CD14-positive monocyte (primary cell): Measurements from ENCODE around the gene ADRA2C. TPM values are rescaled to one million over a fixed set of nuclear protein-coding genes. Genes with fewer than 3 reads are reported as not detected.

ENCODE experiments used
- DNase-seq, 3 donors: peaks; one replicate each; pipeline ENCODE4 v3.0.0-alpha.2; 2011 to 2022
- H2AFZ ChIP-seq: 2 replicates; pipeline ENCODE4 v1.6.0; 2012; ENCODE audit warnings: mild to moderate bottlenecking, low read depth, low read length, inconsistent platforms; ENCODE audit not compliant: insufficient read depth, poor library complexity, severe bottlenecking
- H3K27ac ChIP-seq, 2 donors: 1 replicate in 1 of 2; 2 replicates in 1 of 2; pipeline ENCODE4 v1.5.1; 2012 to 2013; ENCODE audit warnings: low read length in 2 of 2, control low read depth in 1 of 2, inconsistent platforms in 1 of 2, low read depth in 1 of 2, mild to moderate bottlenecking in 1 of 2
- H3K27me3 ChIP-seq, 2 donors: one replicate each; pipeline versions ENCODE4 v1.6.0 to v1.6.1; 2011 to 2013; ENCODE audit warnings: low read length in 2 of 2; ENCODE audit not compliant: control insufficient read depth in 2 of 2, insufficient read depth in 2 of 2
- H3K36me3 ChIP-seq, 2 donors: replicated peaks in 1 of 2; 1 replicate in 1 of 2; 2 replicates in 1 of 2; pipeline versions ENCODE4 v1.5.1 to v1.6.1; 2012 to 2013; ENCODE audit warnings: low read length in 2 of 2, control low read depth in 1 of 2, inconsistent platforms in 1 of 2, mild to moderate bottlenecking in 1 of 2; ENCODE audit not compliant: insufficient read depth in 2 of 2, control insufficient read depth in 1 of 2
- H3K4me1 ChIP-seq, 2 donors: 1 replicate in 1 of 2; 2 replicates in 1 of 2; pipeline versions ENCODE4 v1.5.1 to v1.6.1; 2012 to 2013; ENCODE audit warnings: low read length in 2 of 2, control low read depth in 1 of 2, inconsistent platforms in 1 of 2, mild to moderate bottlenecking in 1 of 2, moderate library complexity in 1 of 2; ENCODE audit not compliant: insufficient read depth in 2 of 2, control insufficient read depth in 1 of 2
- H3K4me2 ChIP-seq: replicated peaks from 2 replicates; pipeline ENCODE3; 2012; ENCODE audit warnings: low read length, moderate library complexity, mild to moderate bottlenecking; ENCODE audit not compliant: poor library complexity, severe bottlenecking; ENCODE audit errors: extremely low read depth
- H3K4me3 ChIP-seq, 3 experiments: fragments of 200-600 bp in 1 of 3; sonication (generic) in 1 of 3; replicated peaks in 1 of 3; 1 replicate in 2 of 3; 2 replicates in 1 of 3; pipeline ENCODE4 v1.5.1; 2011 to 2013; ENCODE audit warnings: low read length in 3 of 3, mild to moderate bottlenecking in 3 of 3, control low read depth in 2 of 3, low read depth in 2 of 3, inconsistent platforms in 1 of 3, moderate library complexity in 1 of 3
- H3K79me2 ChIP-seq: 2 replicates; pipeline ENCODE4 v1.6.0; 2012; ENCODE audit warnings: mild to moderate bottlenecking, control low read depth, inconsistent platforms, low read length, moderate library complexity; ENCODE audit not compliant: insufficient read depth
- H3K9ac ChIP-seq: 2 replicates; pipeline ENCODE4 v1.6.0; 2017; ENCODE audit warnings: low read length, mild to moderate bottlenecking; ENCODE audit not compliant: insufficient read depth, poor library complexity, severe bottlenecking
- H3K9me3 ChIP-seq, 2 donors: replicated peaks in 1 of 2; 1 replicate in 1 of 2; 2 replicates in 1 of 2; pipeline versions ENCODE4 v1.5.1 to v1.6.1; 2012 to 2013; ENCODE audit warnings: low read length in 2 of 2, control low read depth in 1 of 2; ENCODE audit not compliant: control insufficient read depth in 1 of 2, insufficient read depth in 1 of 2
- H4K20me1 ChIP-seq: 2 replicates; pipeline ENCODE4 v1.6.0; 2012; ENCODE audit warnings: mild to moderate bottlenecking, low read length, control low read depth, moderate library complexity; ENCODE audit not compliant: insufficient read depth
- H3K27ac Mint-ChIP-seq, 7 donors: one replicate each; pipeline ENCODE4 v1.8.0; 2020; ENCODE audit warnings: mild to moderate bottlenecking in 7 of 7, mixed read lengths in 7 of 7, moderate library complexity in 6 of 7, inconsistent platforms in 2 of 7
- H3K27me3 Mint-ChIP-seq, 3 donors: one replicate each; pipeline ENCODE4 v1.8.0; 2021 to 2022; ENCODE audit warnings: low read depth in 3 of 3, mild to moderate bottlenecking in 3 of 3, mixed read lengths in 3 of 3, moderate library complexity in 3 of 3, inconsistent platforms in 1 of 3
- H3K36me3 Mint-ChIP-seq, 2 donors: one replicate each; pipeline ENCODE4 v1.8.0; 2020; ENCODE audit warnings: mixed read lengths in 2 of 2, inconsistent platforms in 1 of 2, mild to moderate bottlenecking in 1 of 2
- H3K4me1 Mint-ChIP-seq: one replicate; pipeline ENCODE4 v1.8.0; 2020; ENCODE audit warnings: mild to moderate bottlenecking, mixed read lengths
- H3K4me3 Mint-ChIP-seq, 2 donors: one replicate each; pipeline ENCODE4 v1.8.0; 2020; ENCODE audit warnings: mild to moderate bottlenecking in 2 of 2, mixed read lengths in 2 of 2, moderate library complexity in 1 of 2
- H3K9me3 Mint-ChIP-seq, 7 donors: one replicate each; pipeline ENCODE4 v1.8.0; 2020 to 2022; ENCODE audit warnings: mixed read lengths in 7 of 7, mild to moderate bottlenecking in 6 of 7, moderate library complexity in 6 of 7, inconsistent platforms in 2 of 7
- WGBS: methylation state at CpG from one replicate; pipeline ENCODE4 v1.1.5; 2013; ENCODE audit warnings: missing lambda C conversion rate; ENCODE audit not compliant: insufficient coverage; 5-methylcytosine and 5-hydroxymethylcytosine counted together
- intact Hi-C, 2 donors: fragments of 100-400 bp; cut with micrococcal nuclease; formaldehyde crosslinking; loops; one replicate each; pipeline versions ENCODE4 v1.15.0 to v1.15.1; 2023
- polyA plus RNA-seq, 3 donors: library from polyadenylated mRNA; depleted of rRNA in 1 of 3; unstranded in 2 of 3; stranded (reverse) in 1 of 3; fragments of 300-500 nt in 2 of 3; fragments of >200 nt in 1 of 3; fragmentation: Illumina TruSeq in 2 of 3; gene quantifications; 1 replicate in 2 of 3; 2 replicates in 1 of 3; pipeline ENCODE4 v1.2.3, GENCODE V29; 2012 to 2021
- TF ChIP-seq, protein P1 (sequence below): fragments of 200-600 bp; IDR thresholded peaks from one replicate; pipeline ENCODE4 v1.8.0; 2022; ENCODE audit warnings: antibody characterized with exemption, mild to moderate bottlenecking

ADRA2C gene
- polyA plus RNA-seq, 3 donors: not detected

GRCh38 chr4:3781193-3781886 is 15.2 kb downstream of the ADRA2C start:
- H3K9ac ChIP-seq: no peak overlapping the region
- H4K20me1 ChIP-seq: no peaks in the 10 kb centered on the region
- H3K36me3 ChIP-seq: no peaks in the 10 kb centered on the region
- H3K36me3 Mint-ChIP-seq: no peaks in the 10 kb centered on the region
- intact Hi-C loops: no loop called here
- TF ChIP-seq, protein P1, sequence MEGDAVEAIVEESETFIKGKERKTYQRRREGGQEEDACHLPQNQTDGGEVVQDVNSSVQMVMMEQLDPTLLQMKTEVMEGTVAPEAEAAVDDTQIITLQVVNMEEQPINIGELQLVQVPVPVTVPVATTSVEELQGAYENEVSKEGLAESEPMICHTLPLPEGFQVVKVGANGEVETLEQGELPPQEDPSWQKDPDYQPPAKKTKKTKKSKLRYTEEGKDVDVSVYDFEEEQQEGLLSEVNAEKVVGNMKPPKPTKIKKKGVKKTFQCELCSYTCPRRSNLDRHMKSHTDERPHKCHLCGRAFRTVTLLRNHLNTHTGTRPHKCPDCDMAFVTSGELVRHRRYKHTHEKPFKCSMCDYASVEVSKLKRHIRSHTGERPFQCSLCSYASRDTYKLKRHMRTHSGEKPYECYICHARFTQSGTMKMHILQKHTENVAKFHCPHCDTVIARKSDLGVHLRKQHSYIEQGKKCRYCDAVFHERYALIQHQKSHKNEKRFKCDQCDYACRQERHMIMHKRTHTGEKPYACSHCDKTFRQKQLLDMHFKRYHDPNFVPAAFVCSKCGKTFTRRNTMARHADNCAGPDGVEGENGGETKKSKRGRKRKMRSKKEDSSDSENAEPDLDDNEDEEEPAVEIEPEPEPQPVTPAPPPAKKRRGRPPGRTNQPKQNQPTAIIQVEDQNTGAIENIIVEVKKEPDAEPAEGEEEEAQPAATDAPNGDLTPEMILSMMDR: no peak
- no peaks in the 10 kb centered on the region for H3K27me3 ChIP-seq
- H3K4me3 Mint-ChIP-seq: no peak overlapping the region
- no peak overlapping the region for H2AFZ ChIP-seq
- H3K27me3 Mint-ChIP-seq: peaks cover 1 to 17% (median 5%) of the 10 kb centered on the region in 3 donors
- no peaks in the 10 kb centered on the region for H3K4me1 ChIP-seq
- H3K27ac Mint-ChIP-seq: no peak overlapping the region
- H3K9me3 ChIP-seq: peaks cover 8 to 10% of the 10 kb centered on the region in 2 donors
- H3K4me2 ChIP-seq: no peak overlapping the region
- no peaks in the 10 kb centered on the region for H3K79me2 ChIP-seq
- no peaks in the 10 kb centered on the region for H3K4me1 Mint-ChIP-seq
- WGBS: 93% methylated on average over 14 of the region's 19 CpGs
- DNase-seq: no peak
- H3K27ac ChIP-seq: no peak overlapping the region
- no peak overlapping the region for H3K4me3 ChIP-seq
- peaks cover 2 to 13% (median 7%) of the 10 kb centered on the region in 7 donors for H3K9me3 Mint-ChIP-seq

- Histone ChIP-seq H3K36me3 (no peaks in the 10 kb centered on the region), H3K27ac (no peak overlapping the region), H3K4me2 (no peak overlapping the region), H2AFZ (no peak overlapping the region), H3K27me3 (no peaks in the 10 kb centered on the region), H3K4me1 (no peaks in the 10 kb centered on the region), H3K4me3 (no peak overlapping the region), H4K20me1 (no peaks in the 10 kb centered on the region), H3K9ac (no peak overlapping the region), H3K9me3 (peaks cover 8 to 10% of the 10 kb centered on the region in 2 donors), H3K79me2 (no peaks in the 10 kb centered on the region)
- Mint-ChIP-seq H3K27me3 (peaks cover 1 to 17% (median 5%) of the 10 kb centered on the region in 3 donors), H3K27ac (no peak overlapping the region), H3K4me1 (no peaks in the 10 kb centered on the region), H3K9me3 (peaks cover 2 to 13% (median 7%) of the 10 kb centered on the region in 7 donors), H3K4me3 (no peak overlapping the region), H3K36me3 (no peaks in the 10 kb centered on the region)
- no peak for DNase-seq
- intact Hi-C loops: no loop called here
- 88% methylated on average over 25 of the region's 25 CpGs for WGBS
- TF ChIP-seq, protein P1: no peak
Observed at GRCh38 chr4:3781997-3782930, 16.1 kb downstream of the ADRA2C start.
